Eye (tissue), 1 donor: ENCODE results near the gene WDR90.

Experiments
- DNase-seq: peaks from one replicate; pipeline ENCODE4 v3.0.0-alpha.2; 2015

WDR90 gene

DNA sequence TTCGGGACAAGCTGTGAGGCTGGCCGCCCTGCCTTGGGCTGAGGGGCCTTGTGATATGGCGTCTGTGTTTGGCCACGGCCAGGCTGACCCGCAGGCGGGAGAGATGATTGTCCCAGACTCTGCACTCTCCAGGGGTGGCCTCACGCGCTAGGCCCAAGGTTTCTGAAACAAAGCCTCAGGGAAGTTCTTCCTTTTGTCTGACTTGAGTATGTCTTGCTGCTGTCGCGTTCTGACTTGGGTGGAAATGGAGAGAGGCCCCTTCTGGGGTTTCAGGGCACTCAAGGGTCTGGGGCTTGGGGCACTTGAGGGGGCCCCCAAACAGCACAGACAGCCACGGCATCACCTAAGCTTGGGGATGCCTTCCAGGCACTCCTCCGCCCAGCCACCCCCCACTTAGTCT lies 61.9 kb downstream of the WDR90 start:
- no peak for DNase-seq

DNA sequence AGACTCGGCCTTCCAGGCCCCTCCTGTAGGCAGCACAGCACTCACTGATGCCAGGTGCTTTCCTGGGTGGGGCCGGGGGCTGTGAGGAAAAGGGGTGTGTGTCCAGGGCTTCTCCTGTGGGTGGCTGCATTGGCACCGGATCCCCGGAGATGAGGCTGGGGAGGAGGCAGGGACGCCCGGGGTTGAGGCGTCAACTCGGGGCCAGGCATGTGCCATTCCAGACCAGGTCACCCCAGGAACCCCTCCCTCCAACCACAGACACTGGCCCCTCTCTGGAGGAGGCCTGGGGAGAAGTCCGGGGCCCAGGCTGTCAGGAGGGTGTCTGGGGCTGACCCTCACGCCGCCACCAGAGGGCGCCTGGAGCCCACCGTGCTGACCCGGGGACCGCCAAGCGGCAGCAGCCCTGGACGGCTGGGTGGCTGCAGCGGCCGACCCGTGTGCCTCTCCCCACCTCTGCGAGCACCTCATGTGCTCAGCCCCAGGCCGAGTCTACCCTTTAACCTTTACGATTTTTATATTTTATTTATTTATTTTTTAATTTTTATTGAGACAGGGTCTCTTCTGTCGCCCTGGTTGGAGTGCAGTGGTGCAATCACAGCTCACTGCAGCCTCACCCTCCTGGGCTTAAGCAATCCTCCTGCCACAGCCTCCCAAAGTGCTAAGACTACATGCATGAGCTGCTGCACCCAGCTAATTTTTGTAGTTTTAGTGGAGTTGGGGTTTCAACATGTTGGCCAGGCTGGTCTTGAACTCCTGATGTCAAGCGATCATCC lies 62.6 kb downstream of the WDR90 start:
- DNase-seq: peak; percentile 84

GRCh38 chr16:712740-713250 lies 63.6 kb downstream of the WDR90 start:
- peak; percentile 63 for DNase-seq

GRCh38 chr16:714079-714478 lies 64.9 kb downstream of the WDR90 start:
- no peak for DNase-seq

DNA sequence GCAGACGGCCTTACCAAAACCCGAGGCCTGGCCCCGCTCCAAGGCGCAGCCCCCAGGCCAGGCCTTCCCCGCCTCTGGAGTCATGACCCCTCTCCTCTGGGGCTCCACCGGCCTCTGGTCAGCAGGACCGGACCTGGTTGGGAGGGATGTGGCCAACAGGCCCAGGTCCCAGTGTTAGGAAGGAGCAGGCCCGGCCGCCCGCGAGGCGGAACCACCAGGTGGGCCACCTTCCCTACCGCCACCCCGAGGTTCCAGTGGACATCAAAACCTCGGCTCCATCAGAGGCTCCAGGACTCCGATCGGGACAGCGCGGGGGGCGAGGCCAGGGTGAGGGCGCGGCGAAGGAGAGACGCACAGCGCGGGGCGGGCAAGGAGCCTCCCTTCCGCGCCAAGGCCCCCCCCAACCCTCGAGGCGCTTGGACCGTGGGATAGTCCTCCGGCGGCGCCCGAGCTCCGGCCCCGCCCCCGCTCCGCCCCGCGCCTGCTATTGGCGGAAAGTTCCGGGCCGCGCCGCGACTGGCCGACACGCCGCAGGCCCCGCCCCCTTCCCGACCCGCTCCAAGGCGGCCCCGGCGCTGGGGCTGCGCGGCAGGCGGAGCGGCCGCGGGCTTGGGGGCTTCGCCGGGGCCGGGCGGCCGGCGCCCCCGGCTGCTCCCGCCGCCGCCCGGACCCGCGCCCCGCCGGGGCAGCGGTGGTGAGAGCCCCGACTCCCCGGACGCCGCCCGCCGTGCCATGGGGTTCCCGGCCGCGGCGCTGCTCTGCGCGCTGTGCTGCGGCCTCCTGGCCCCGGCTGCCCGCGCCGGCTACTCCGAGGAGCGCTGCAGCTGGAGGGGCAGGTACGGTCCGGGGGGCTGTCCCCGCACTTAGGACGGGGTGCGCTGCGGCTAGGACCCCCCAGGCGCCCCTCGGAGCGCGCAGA lies 65.7 kb downstream of the WDR90 start, which contains the start of gene METRN:
Gene METRN (plus strand): TSS at position 561 of the 919 bp plus-strand sequence. CDS start 172 bp downstream, at position 733.
- DNase-seq: peak; percentile 95

DNA sequence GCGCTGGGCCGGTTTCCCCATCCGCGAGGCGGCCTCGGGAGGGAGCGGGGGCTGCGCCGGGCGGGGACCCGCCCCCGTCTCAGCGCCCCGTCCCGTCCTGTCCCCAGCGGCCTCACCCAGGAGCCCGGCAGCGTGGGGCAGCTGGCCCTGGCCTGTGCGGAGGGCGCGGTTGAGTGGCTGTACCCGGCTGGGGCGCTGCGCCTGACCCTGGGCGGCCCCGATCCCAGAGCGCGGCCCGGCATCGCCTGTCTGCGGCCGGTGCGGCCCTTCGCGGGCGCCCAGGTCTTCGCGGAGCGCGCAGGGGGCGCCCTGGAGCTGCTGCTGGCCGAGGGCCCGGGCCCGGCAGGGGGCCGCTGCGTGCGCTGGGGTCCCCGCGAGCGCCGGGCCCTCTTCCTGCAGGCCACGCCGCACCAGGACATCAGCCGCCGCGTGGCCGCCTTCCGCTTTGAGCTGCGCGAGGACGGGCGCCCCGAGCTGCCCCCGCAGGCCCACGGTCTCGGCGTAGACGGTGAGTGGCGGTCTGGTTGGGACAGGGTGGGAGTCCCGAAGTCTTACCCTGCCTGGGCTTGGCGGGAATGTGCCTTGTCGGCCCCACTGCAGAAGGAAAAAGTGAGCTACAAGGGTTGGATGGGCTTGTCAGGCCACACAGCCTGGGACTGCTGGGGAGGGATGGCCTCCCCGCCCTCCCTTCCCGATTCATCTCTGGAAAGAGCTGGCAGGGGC lies 66.5 kb downstream of the WDR90 start:
- DNase-seq: no peak

DNA sequence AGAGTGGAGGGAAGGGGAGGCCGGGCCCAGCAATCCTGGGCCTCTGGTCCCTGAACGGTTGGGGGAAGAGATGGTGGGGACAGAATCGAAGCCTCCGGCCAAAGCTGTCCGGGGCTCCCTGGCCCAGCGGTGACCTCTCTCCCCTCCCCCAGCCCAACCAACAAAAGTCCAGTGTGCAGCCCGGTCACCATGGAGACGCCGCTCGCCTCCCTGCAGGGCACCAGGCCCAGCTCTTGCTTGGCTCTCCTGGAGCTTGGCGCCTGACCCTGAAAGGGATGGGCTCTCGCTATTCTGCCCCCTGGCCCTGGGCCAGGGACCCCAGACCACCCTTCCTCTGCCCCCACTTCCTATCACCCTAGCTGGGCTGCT lies 67.0 kb downstream of the WDR90 start:
- peak; percentile 92 for DNase-seq

- no peak for DNase-seq
Observed at GRCh38 chr16:716768-717325, 67.7 kb downstream of the WDR90 start.
